Femur (tissue), 1 donor: ENCODE measurements around the gene C9orf85.

Experiments
- DNase-seq: peaks from one replicate; pipeline ENCODE4 v3.0.0-alpha.2; 2017

The C9orf85 gene

GRCh38 chr9:71908825-71909224, 2.6 kb upstream of the C9orf85 start:
- no peak for DNase-seq

GRCh38 chr9:71909887-71910649, 1.4 kb upstream of the C9orf85 start:
- DNase-seq = peak; percentile 76

GRCh38 chr9:71910650-71911060, 784 bp upstream of the C9orf85 start:
- no peak for DNase-seq

- DNase-seq = no peak
Measured at GRCh38 chr9:71911908-71912335, 483 bp downstream of the C9orf85 start.

- DNase-seq = no peak
Measured at GRCh38 chr9:71915495-71915894, 4.1 kb downstream of the C9orf85 start.

- no peak for DNase-seq
Measured at GRCh38 chr9:71916834-71917534, 5.5 kb downstream of the C9orf85 start.

GRCh38 chr9:71918419-71918818, 7.0 kb downstream of the C9orf85 start:
- DNase-seq = no peak

- DNase-seq = no peak
Measured at GRCh38 chr9:71920456-71921189, 9.2 kb downstream of the C9orf85 start.

GRCh38 chr9:71921190-71921814, 9.9 kb downstream of the C9orf85 start:
- DNase-seq = no peak

GRCh38 chr9:71924576-71924975, 13.1 kb downstream of the C9orf85 start:
- DNase-seq = no peak

GRCh38 chr9:71925834-71926233, 14.4 kb downstream of the C9orf85 start:
- DNase-seq = no peak

- DNase-seq = no peak
Measured at GRCh38 chr9:71928376-71928775, 16.9 kb downstream of the C9orf85 start.

- no peak for DNase-seq
Measured at GRCh38 chr9:71928806-71929205, 17.4 kb downstream of the C9orf85 start.

GRCh38 chr9:71929223-71929622, 17.8 kb downstream of the C9orf85 start:
- no peak for DNase-seq

- no peak for DNase-seq
Measured at GRCh38 chr9:71929791-71930440, 18.5 kb downstream of the C9orf85 start.

- no peak for DNase-seq
Measured at GRCh38 chr9:71931166-71931565, 19.7 kb downstream of the C9orf85 start.

- DNase-seq = no peak
Measured at GRCh38 chr9:71936066-71936465, 24.6 kb downstream of the C9orf85 start.

- no peak for DNase-seq
Measured at GRCh38 chr9:71937070-71937625, 25.7 kb downstream of the C9orf85 start.

GRCh38 chr9:71937898-71938297, 26.5 kb downstream of the C9orf85 start:
- DNase-seq = no peak

- DNase-seq = no peak
Measured at GRCh38 chr9:71941060-71941568, 29.7 kb downstream of the C9orf85 start.

- DNase-seq = no peak
Measured at GRCh38 chr9:71941998-71942567, 30.6 kb downstream of the C9orf85 start.
